MM.1S (cell line): Measurements from ENCODE around the gene ZNF860.
"Not testable (repeated sequence)": the region's sequence is repeated elsewhere in the genome, so short reads cannot be mapped to it uniquely, and the experiment has no call there.

ENCODE experiments used
- DNase-seq: peaks from one replicate; pipeline ENCODE4 v3.0.0-alpha.2; 2015
- H2AFZ ChIP-seq: fragments of 300-600 bp; sonication (generic); 2 replicates; pipeline ENCODE4 v1.6.0; 2016; ENCODE audit warnings: antibody characterized with exemption, low read length
- H3F3A ChIP-seq: fragments of 300-600 bp; sonication (generic); 2 replicates; pipeline ENCODE4 v1.6.1; 2016; ENCODE audit warnings: mild to moderate bottlenecking, antibody characterized with exemption, low read length, moderate library complexity, mixed read lengths; ENCODE audit not compliant: insufficient read depth
- H3K27ac ChIP-seq: fragments of 300-600 bp; sonication (generic); 2 replicates; pipeline ENCODE4 v1.5.1; 2016; ENCODE audit warnings: mild to moderate bottlenecking, low read length
- H3K27me3 ChIP-seq: fragments of 300-600 bp; sonication (generic); replicated peaks from 2 replicates; pipeline ENCODE4 v1.6.0; 2016; ENCODE audit warnings: low read length; ENCODE audit not compliant: insufficient read depth
- H3K36me3 ChIP-seq: fragments of 300-600 bp; sonication (generic); replicated peaks from 2 replicates; pipeline ENCODE4 v1.6.1; 2016; ENCODE audit warnings: mild to moderate bottlenecking, low read length, mixed read lengths; ENCODE audit not compliant: insufficient read depth
- H3K4me1 ChIP-seq: fragments of 300-600 bp; sonication (generic); 2 replicates; pipeline ENCODE4 v1.6.1; 2016; ENCODE audit warnings: low read length, mixed read lengths
- H3K4me2 ChIP-seq: fragments of 300-600 bp; sonication (generic); 2 replicates; pipeline ENCODE4 v1.6.0; 2016; ENCODE audit warnings: low read depth, low read length
- H3K4me3 ChIP-seq: fragments of 300-600 bp; sonication (generic); 2 replicates; pipeline ENCODE4 v1.5.1; 2016; ENCODE audit warnings: low read length, mixed read lengths
- H3K79me2 ChIP-seq: fragments of 300-600 bp; sonication (generic); 2 replicates; pipeline ENCODE4 v1.6.1; 2016; ENCODE audit warnings: mixed run types, low read length, mixed read lengths
- H3K9ac ChIP-seq: fragments of 300-600 bp; sonication (generic); 2 replicates; pipeline ENCODE4 v1.6.1; 2016; ENCODE audit warnings: low read length, mixed read lengths
- H3K9me2 ChIP-seq: fragments of 300-600 bp; sonication (generic); replicated peaks from 2 replicates; pipeline ENCODE4 v1.6.1; 2016; ENCODE audit warnings: mild to moderate bottlenecking, low read length, mixed read lengths; ENCODE audit not compliant: insufficient read depth
- H3K9me3 ChIP-seq: fragments of 300-600 bp; sonication (generic); replicated peaks from 2 replicates; pipeline ENCODE4 v1.6.1; 2016; ENCODE audit warnings: mild to moderate bottlenecking, low read length, mixed read lengths; ENCODE audit not compliant: insufficient read depth
- H4K20me1 ChIP-seq: fragments of 300-600 bp; sonication (generic); 2 replicates; pipeline ENCODE4 v1.6.1; 2016; ENCODE audit warnings: mild to moderate bottlenecking, low read length, moderate library complexity, mixed read lengths; ENCODE audit not compliant: insufficient read depth
- CTCF ChIP-seq: fragments of 300-600 bp; sonication (generic); IDR thresholded peaks from 2 replicates; pipeline ENCODE4 v1.5.1; 2016; ENCODE audit warnings: antibody characterized with exemption, low read length, mixed read lengths
- EZH2 ChIP-seq: fragments of 300-600 bp; sonication (generic); optimal IDR thresholded peaks from 2 replicates; pipeline ENCODE3; 2017; ENCODE audit warnings: low read depth, mild to moderate bottlenecking, antibody characterized with exemption, low read length, mixed read lengths
- EZH2phosphoT487 ChIP-seq: fragments of 300-600 bp; sonication (generic); IDR thresholded peaks from 2 replicates; pipeline ENCODE4 v1.6.1; 2018; ENCODE audit warnings: antibody characterized with exemption, low read length

The ZNF860 gene

GRCh38 chr3:32004113-32004765 is 22.7 kb downstream of the ZNF860 start:
- no peaks in the 10 kb centered on the region for H4K20me1 ChIP-seq
- H3K4me2 ChIP-seq, result no peak overlapping the region
- H3K9ac ChIP-seq, result no peak overlapping the region
- no peaks in the 10 kb centered on the region for H3F3A ChIP-seq
- H3K9me3 ChIP-seq, result no peaks in the 10 kb centered on the region
- H3K4me1 ChIP-seq, result no peaks in the 10 kb centered on the region
- H3K4me3 ChIP-seq, result no peak overlapping the region
- H3K27ac ChIP-seq, result no peak overlapping the region
- H3K79me2 ChIP-seq, result no peaks in the 10 kb centered on the region
- H3K36me3 ChIP-seq, result no peaks in the 10 kb centered on the region
- no peaks in the 10 kb centered on the region for H3K27me3 ChIP-seq
- TF ChIP-seq EZH2phosphoT487 (no peak), CTCF (no peak), EZH2 (no peak)
- no peak for DNase-seq
- no peak overlapping the region for H2AFZ ChIP-seq
- no peaks in the 10 kb centered on the region for H3K9me2 ChIP-seq

DNA sequence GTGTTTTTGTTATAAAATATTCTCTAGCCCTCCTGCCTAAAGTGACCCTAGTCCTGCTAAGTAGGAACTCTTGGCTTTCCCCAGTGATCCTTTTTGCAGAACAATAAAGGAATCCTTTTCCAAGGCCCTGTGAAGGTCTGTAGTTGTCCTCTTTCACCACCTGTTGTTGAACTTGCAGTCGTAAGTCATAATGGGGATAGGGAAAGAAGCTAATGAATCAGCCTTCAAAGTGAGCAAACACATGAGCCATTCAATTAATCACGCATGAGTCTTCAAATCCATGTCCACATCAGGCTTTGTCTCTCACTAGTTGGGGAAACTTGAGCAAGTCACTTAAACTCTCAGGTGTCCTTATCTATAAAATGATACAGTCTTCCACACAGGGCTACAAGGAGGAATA is 27.6 kb downstream of the ZNF860 start:
- Histone ChIP-seq H3K79me2 (no peaks in the 10 kb centered on the region), H3K4me1 (no peaks in the 10 kb centered on the region), H3K9me2 (no peaks in the 10 kb centered on the region), H3F3A (no peaks in the 10 kb centered on the region), H2AFZ (no peak overlapping the region), H3K27me3 (no peaks in the 10 kb centered on the region), H3K27ac (no peak overlapping the region), H3K4me3 (no peak overlapping the region), H3K36me3 (no peaks in the 10 kb centered on the region), H4K20me1 (no peaks in the 10 kb centered on the region), H3K9ac (no peak overlapping the region), H3K4me2 (no peak overlapping the region), H3K9me3 (no peaks in the 10 kb centered on the region)
- no peak for DNase-seq
- TF ChIP-seq EZH2phosphoT487, result no peak

DNA sequence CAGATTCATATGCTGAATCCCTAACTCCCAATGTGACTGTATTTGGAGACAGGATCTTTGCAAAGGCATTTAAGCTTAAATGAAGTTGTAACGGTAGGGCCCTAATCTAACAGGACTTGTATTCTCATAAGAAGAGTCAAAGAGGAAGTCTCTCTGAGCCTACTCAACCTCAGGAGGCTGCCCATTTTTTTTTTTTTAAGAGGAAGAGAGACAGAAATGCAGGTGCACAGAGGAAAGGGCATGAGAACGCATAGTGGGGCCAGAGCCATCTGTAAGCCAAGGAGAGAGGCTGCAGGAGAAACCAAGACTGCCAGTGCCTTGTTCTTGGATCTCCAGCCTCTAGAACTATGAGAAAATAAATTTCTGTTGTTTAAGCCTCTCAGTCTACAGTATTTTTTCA is 28.4 kb downstream of the ZNF860 start:
- Histone ChIP-seq H3K9ac (no peak overlapping the region), H4K20me1 (no peaks in the 10 kb centered on the region), H3K27ac (no peak overlapping the region), H3K36me3 (no peaks in the 10 kb centered on the region), H3K79me2 (no peaks in the 10 kb centered on the region), H3K4me1 (no peaks in the 10 kb centered on the region), H3K9me3 (no peaks in the 10 kb centered on the region), H3F3A (no peaks in the 10 kb centered on the region), H3K4me2 (no peak overlapping the region), H3K9me2 (no peaks in the 10 kb centered on the region), H3K27me3 (no peaks in the 10 kb centered on the region), H3K4me3 (no peak overlapping the region), H2AFZ (no peak overlapping the region)
- no peak for TF ChIP-seq EZH2phosphoT487
- TF ChIP-seq CTCF, result no peak
- no peak for TF ChIP-seq EZH2
- DNase-seq, result no peak

- H2AFZ ChIP-seq, H3F3A ChIP-seq, H3K27ac ChIP-seq, H3K27me3 ChIP-seq, H3K4me3 ChIP-seq, H3K79me2 ChIP-seq, H4K20me1 ChIP-seq, H3K4me2 ChIP-seq, DNase-seq, H3K9me3 ChIP-seq, H3K9me2 ChIP-seq, H3K4me1 ChIP-seq, H3K36me3 ChIP-seq, H3K9ac ChIP-seq: not testable (repeated sequence)
Measured at GRCh38 chr3:32010699-32011098, 29.1 kb downstream of the ZNF860 start.

GRCh38 chr3:32015638-32016037 is 34.1 kb downstream of the ZNF860 start:
- H3K4me2 ChIP-seq, H3K4me3 ChIP-seq, H4K20me1 ChIP-seq, H3K4me1 ChIP-seq, H2AFZ ChIP-seq, H3K9me3 ChIP-seq, H3F3A ChIP-seq, H3K27ac ChIP-seq, H3K27me3 ChIP-seq, H3K36me3 ChIP-seq, DNase-seq, H3K79me2 ChIP-seq, H3K9me2 ChIP-seq, H3K9ac ChIP-seq: not testable (repeated sequence)
